GM12891 (cell line): Measurements from ENCODE around the gene FGF11.
"Not testable (repeated sequence)": the region's sequence is repeated elsewhere in the genome, so short reads cannot be mapped to it uniquely, and the experiment has no call there.

Source experiments
- DNase-seq: peaks from one replicate; pipeline ENCODE4 v3.0.0; 2011; ENCODE audit warnings: low spot score; ENCODE audit not compliant: insufficient read length
- FAIRE-seq: peaks from 2 replicates; lab custom pipeline; 2011; peaks lifted over from hg19 to GRCh38; lab: Jason Lieb, UNC
- PAX5 ChIP-seq: IDR thresholded peaks from 2 replicates; pipeline ENCODE4 v1.6.1; 2011; ENCODE audit warnings: low read length, moderate library complexity, mild to moderate bottlenecking; ENCODE audit not compliant: insufficient read depth, severe bottlenecking
- POLR2A ChIP-seq: IDR thresholded peaks from 2 replicates; pipeline ENCODE4 v1.6.1; 2011; ENCODE audit warnings: low read depth, low read length, control low read depth
- POLR2AphosphoS5 ChIP-seq: IDR thresholded peaks from 2 replicates; pipeline ENCODE4 v1.6.1; 2011; ENCODE audit warnings: low read depth, low read length, control low read depth
- POU2F2 ChIP-seq: IDR thresholded peaks from 2 replicates; pipeline ENCODE4 v1.6.1; 2011; ENCODE audit warnings: low read depth, mild to moderate bottlenecking, control low read depth, low read length, moderate library complexity
- SPI1 ChIP-seq: IDR thresholded peaks from 2 replicates; pipeline ENCODE4 v1.6.1; 2011; ENCODE audit warnings: low read depth, low read length, control low read depth
- TAF1 ChIP-seq: IDR thresholded peaks from 2 replicates; pipeline ENCODE4 v1.6.1; 2011; ENCODE audit warnings: low read depth, low read length, control low read depth

FGF11 gene

DNA sequence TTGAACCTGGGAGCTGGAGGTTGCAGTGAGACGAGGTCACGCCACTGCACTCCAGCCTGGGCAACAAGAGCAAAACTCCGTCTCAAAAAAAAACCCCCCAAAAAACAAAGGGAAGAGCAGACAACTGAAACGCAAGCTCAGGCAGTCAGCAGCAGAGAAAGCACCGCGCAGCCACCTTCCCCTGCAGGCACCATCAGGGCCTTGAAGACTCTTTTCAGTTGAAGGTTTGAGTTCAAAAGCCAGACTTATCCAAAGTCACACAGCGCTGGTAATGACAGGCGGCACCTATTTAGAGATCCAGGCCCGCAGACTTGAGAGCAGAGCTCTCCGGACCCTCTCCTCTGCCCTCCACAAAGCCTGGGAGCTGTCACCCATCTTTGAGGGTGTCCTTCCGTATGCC is 29.0 kb downstream of the FGF11 start:
- DNase-seq (no peak), FAIRE-seq (no peak)
- TF ChIP-seq POU2F2: no peak
- TF ChIP-seq SPI1: no peak
- no peak for TF ChIP-seq PAX5
- TF ChIP-seq POLR2AphosphoS5: no peak
- no peak for TF ChIP-seq TAF1
- TF ChIP-seq POLR2A: no peak

DNA sequence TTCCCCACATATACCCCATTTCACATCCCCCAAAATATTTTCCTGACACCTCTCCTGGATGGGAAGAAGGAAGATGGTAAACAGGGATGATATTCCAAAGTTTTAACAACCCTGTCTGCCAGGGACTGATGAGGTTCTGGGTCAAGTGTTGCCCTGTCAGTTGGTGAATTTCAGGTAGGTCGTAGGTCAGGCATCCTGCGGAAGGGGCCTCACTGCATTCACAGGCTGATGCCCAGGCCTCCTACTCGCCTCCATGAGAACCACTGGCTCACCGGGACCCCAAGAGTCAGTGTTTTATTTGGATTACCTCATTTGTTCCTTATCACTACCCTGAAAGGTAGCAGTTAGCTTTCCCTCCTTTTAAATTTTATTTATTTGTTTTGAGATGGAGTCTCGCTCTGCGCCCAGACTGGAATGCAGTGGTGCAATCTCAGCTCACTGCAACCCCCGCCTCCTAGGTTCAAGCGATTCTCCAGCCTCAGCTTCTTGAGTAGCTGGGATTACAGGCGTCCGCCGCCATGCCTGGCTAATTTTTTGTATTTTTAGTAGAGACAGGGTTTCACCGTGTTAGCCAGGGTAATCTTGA is 29.6 kb downstream of the FGF11 start:
- no peak for DNase-seq
- FAIRE-seq: no peak
- no peak for TF ChIP-seq PAX5
- TF ChIP-seq POLR2AphosphoS5: no peak
- TF ChIP-seq POLR2A: no peak

DNA sequence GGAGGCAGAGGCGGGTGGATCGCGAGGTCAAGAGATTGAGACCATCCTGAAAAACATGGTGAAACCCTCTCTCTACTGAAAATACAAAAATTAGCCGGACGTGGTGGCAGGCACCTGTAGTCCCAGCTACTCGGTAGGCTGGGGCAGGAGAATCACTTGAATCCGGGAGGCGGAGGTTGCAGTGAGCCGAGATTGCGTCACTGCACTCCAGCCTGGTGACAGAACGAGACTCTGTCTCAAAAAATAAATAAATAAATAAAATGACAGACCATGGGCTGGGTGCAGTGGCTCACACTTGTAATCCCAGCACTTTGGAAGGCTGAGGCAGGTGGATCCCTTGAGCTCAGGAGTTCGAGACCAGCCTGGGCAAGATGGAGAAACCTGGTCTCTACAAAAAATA is 30.5 kb downstream of the FGF11 start:
- FAIRE-seq, DNase-seq: not testable (repeated sequence)

DNA sequence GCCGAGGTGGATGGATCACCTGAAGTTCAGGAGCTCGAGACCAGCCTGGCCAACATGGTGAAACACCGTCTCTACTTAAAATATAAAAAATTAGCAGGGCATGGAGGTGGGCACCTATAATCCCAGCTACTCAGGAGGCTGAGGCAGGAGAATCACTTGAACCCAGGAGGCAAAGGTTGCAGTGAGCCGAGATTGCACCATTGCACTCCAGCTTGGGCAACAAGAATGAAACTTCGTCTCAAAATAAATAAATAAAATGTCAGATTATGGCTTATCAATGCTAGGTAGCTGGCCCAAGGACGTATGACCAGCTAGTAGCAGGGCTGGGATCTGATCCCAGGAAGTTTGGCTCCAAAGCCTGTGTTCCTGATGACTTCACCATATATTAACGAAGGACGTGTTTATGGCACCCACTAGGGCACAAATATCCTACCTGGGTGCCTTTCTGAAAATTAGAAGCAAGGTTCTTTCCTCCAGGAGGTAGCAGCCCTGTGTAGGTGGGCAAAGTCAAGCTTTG is 31.2 kb downstream of the FGF11 start:
- not testable (repeated sequence) for FAIRE-seq, DNase-seq

DNA sequence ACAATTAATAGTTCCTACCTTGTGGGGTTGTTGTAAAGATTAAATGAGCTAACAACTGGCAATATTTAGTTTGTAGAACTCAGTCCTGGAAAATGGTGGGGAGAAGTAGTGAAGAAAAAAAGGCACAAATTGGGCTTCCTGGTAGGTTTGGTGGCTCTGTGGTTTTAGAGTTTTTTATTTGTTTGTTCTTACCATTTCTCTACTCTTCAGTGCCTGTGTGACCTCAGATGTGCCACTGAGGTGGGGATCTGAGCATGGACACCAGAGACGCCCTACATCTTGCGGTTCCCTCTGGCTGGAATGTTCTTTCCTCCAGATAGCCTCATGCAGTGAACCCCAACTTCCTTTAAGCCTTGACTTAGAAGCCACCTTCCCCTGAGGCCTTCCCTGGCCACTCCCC is 32.4 kb downstream of the FGF11 start:
- DNase-seq (no peak), FAIRE-seq (no peak)
- TF ChIP-seq POLR2A: no peak
- TF ChIP-seq SPI1: no peak
- no peak for TF ChIP-seq POLR2AphosphoS5
- no peak for TF ChIP-seq TAF1
- TF ChIP-seq PAX5: no peak
- no peak for TF ChIP-seq POU2F2

DNA sequence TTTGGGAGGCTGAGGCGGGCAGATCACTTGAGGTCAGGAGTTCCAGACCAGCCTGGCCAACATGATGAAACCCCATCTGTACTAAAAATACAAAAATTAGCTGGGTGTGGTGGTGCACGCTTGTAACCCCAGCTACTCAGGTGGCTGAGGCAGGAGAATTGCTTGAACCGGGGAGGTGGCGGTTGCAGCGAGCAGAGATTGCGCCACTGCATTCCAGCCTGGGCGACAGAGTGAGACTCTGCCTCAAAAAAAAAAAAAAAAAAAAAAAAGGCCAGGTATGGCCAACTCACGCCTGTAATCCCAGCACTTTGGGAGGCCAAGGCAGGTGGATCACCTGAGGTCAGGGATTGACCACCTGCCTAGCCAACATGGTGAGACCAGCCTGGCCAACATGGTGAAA is 35.5 kb downstream of the FGF11 start:
- DNase-seq, FAIRE-seq: not testable (repeated sequence)

DNA sequence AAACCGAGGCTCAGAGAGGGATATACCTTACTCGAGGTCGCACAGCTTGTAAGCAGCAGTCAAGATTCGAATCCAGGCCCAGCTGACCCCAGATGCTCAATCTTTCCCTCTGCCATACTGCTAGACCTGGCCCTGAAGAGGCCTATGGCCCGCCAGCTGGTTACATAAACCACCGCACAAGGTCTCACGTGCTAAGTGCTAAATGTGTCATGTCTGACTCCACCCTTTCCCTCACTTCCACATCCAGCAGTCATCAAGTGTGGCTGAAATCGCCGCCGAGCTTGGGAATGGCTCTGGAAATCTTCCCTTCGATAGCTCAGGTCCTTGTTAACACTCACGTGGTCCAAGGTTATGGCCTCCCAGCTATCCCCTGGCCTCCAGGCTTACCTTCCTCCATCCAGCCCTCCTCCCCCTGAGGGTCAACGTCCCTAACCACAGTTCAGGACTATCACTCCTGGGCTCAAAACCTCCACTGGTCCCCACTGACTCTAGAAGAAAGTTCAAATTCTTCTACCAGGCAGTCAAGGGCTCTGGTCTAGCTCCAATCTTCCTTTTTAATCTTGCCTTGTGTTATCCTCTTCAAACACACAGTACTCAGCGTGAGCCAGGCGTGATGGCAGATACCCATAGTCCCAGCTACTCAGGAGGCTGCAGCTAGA is 36.6 kb downstream of the FGF11 start:
- no peak for DNase-seq
- FAIRE-seq: no peak

DNA sequence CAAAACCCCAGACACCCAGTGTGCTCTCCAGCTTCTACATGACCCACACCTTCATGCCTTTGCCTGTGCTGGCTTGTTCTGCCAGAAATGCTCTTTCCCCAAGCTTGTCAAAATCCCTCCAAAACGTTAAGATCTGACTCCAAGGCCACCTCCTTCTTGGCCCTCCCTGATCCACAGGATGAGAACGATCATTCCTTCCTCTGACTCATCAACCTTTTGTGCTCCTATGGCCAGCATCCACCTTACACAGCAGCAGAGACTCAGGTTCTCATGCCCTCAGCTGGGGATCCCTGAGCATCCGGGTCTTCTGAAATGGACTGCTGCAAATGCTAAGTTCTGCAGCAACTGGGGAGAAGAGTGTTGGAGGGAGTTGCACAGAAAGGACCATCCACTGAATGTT is 37.2 kb downstream of the FGF11 start:
- FAIRE-seq (no peak), DNase-seq (no peak)
- TF ChIP-seq PAX5 (no peak), SPI1 (no peak), TAF1 (no peak), POLR2A (no peak), POU2F2 (no peak), POLR2AphosphoS5 (no peak)

More for the DNA sequence above, 36.6 kb downstream of the FGF11 start:
- no peak for TF ChIP-seq TAF1
- no peak for TF ChIP-seq SPI1
- TF ChIP-seq POLR2A: no peak
- TF ChIP-seq POU2F2: no peak
- no peak for TF ChIP-seq POLR2AphosphoS5
- no peak for TF ChIP-seq PAX5

DNA sequence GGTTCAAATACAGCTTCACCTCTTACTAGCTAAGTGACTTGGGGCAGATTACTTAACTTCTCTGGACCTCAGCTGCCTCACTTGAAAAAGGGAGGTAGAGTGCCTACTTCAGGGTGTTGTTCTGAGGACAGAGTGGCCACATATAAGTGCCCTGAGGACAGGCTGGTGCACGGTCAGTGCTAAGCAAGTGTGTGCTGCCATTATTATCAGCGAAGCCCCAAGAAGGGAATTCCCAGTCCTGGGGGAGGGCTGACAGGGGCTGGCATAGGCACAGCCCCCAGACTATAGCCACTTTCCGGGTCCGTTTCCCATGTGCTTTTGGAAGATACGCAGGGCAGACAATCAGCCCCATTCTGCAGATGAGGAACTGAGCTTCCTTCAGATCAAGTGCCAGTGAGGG is 37.6 kb downstream of the FGF11 start:
- DNase-seq (no peak), FAIRE-seq (no peak)
- no peak for TF ChIP-seq POU2F2
- TF ChIP-seq POLR2AphosphoS5: no peak
- TF ChIP-seq PAX5: no peak
- no peak for TF ChIP-seq POLR2A
- TF ChIP-seq TAF1: no peak
- no peak for TF ChIP-seq SPI1

DNA sequence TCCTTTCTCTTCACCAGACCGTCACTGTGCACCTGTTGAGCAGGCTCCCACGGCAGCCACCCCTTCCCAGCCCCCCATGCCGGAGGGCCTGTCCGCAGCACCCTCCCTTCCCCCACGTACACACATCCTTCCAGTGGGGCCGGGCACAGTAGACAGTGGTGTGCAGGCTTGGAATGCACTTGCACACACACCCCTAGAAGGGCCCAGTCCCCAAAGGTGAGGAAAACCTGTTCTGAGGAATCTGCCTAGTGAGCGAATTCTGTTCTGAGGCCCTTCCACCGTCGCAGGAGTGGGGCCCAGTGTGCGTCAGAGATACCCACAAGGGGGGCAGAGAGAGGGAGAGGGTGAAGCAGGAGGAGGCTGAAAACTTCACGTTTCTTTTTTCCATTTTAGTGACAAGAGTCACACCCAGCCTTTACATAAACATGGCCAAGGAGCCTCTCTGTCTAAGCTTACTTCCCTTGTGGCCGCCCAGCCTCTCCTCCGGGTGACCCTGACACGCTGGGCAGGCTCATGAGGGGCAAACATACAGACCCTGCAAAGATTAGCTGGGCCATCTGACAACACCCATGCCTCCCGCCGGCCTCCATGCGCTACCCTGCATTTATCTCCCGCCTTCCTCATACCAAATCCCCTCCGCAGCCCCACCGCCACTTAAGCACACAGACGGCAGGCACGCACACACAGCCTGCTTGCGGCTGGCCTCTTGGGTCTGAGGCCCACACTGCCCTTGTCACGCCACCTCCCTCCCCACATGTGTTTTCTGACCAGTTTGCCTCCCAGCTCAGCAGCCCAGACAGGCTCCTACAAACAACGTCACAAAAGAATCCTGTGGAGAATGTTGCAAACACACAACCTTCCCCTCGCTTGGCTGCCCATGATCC is 38.3 kb downstream of the FGF11 start:
- DNase-seq: no peak

More for the DNA sequence above, 38.3 kb downstream of the FGF11 start:
- no peak for FAIRE-seq
- TF ChIP-seq POLR2AphosphoS5 (no peak), SPI1 (no peak), PAX5 (no peak), TAF1 (no peak)
